Peyer's patch (tissue), 4 donors: ENCODE measurements around the gene LETMD1.

Source experiments
- CTCF ChIP-seq, 6 experiments: fragments of 450-650 bp in 4 of 6; fragments of 200-600 bp in 2 of 6; sonication (generic) in 1 of 6; IDR thresholded peaks; one replicate each; pipeline ENCODE4 v1.5.1; 2017 to 2019; ENCODE audit warnings: antibody characterized with exemption in 6 of 6, mild to moderate bottlenecking in 3 of 6, moderate library complexity in 1 of 6
- POLR2A ChIP-seq, 2 donors: fragments of 450-650 bp; IDR thresholded peaks; one replicate each; pipeline ENCODE4 v1.5.1; 2017; ENCODE audit warnings: antibody characterized with exemption in 2 of 2, mild to moderate bottlenecking in 2 of 2, moderate library complexity in 2 of 2

GRCh38 chr12:51098611-51099010 is 50.5 kb downstream of the LETMD1 start:
- TF ChIP-seq POLR2A (IDR thresholded peaks at IDR 0.05) (no peak), CTCF (IDR thresholded peaks at IDR 0.05) (no peak)
